H1 (cell line): ENCODE data around the gene TTC28. TPM values are rescaled to one million over a fixed set of nuclear protein-coding genes. Genes with fewer than 3 reads are reported as not detected.
"Not testable (repeated sequence)": the region's sequence is repeated elsewhere in the genome, so short reads cannot be mapped to it uniquely, and the experiment has no call there.

Experiments
- CTCF ChIA-PET: fragments of 300-600 bp; sonication (Branson Sonifier 250); formaldehyde crosslinking; loops from one replicate; lab custom pipeline; 2021; ENCODE audit not compliant: partially characterized antibody; lab: Charles Lee
- POLR2A ChIA-PET: fragments of 300-600 bp; sonication (Branson Sonifier 250); formaldehyde crosslinking; loops from one replicate; lab custom pipeline; 2021; ENCODE audit warnings: inconsistent platforms; ENCODE audit not compliant: partially characterized antibody; lab: Charles Lee
- DNase-seq, 2 experiments: peaks; one replicate each; pipeline versions ENCODE4 v3.0.0 to v3.0.0-alpha.2; 2010 to 2022; ENCODE audit warnings: low spot score in 2 of 2, low read depth in 1 of 2, mixed read lengths in 1 of 2
- FAIRE-seq: peaks from 2 replicates; lab custom pipeline; 2011; peaks lifted over from hg19 to GRCh38; lab: Jason Lieb, UNC
- H2AFZ ChIP-seq: 2 replicates; pipeline ENCODE4 v1.8.1; 2012; ENCODE audit warnings: low read length, inconsistent platforms
- H2AK5ac ChIP-seq: 2 replicates; pipeline ENCODE4 v1.6.1; 2013; ENCODE audit warnings: low read depth, low read length
- H2BK120ac ChIP-seq: replicated peaks from 2 replicates; pipeline ENCODE3; 2013; ENCODE audit warnings: low read depth, low read length, inconsistent platforms
- H2BK12ac ChIP-seq: 2 replicates; pipeline ENCODE4 v1.6.1; 2013; ENCODE audit warnings: low read depth, low read length
- H2BK15ac ChIP-seq: 2 replicates; pipeline ENCODE4 v1.6.1; 2013; ENCODE audit warnings: low read length
- H2BK20ac ChIP-seq: 2 replicates; pipeline ENCODE4 v1.6.1; 2013; ENCODE audit warnings: low read length
- H2BK5ac ChIP-seq: 2 replicates; pipeline ENCODE4 v1.6.1; 2013; ENCODE audit warnings: low read depth, low read length
- H3K14ac ChIP-seq: 2 replicates; pipeline ENCODE4 v1.6.1; 2013; ENCODE audit warnings: inconsistent platforms; ENCODE audit not compliant: insufficient read length
- H3K18ac ChIP-seq: 2 replicates; pipeline ENCODE4 v1.6.1; 2013; ENCODE audit warnings: low read length; ENCODE audit errors: extremely low read depth
- H3K23ac ChIP-seq: 2 replicates; pipeline ENCODE4 v1.6.1; 2013; ENCODE audit warnings: inconsistent platforms; ENCODE audit not compliant: insufficient read length
- H3K23me2 ChIP-seq: 2 replicates; pipeline ENCODE4 v1.6.1; 2013; ENCODE audit warnings: low read depth, low read length
- H3K27ac ChIP-seq: 2 replicates; pipeline ENCODE4 v1.6.1; 2011; ENCODE audit warnings: low read depth, low read length, inconsistent platforms
- H3K27me3 ChIP-seq, 4 experiments: replicated peaks in 1 of 4; 1 replicate in 1 of 4; 2 replicates in 3 of 4; pipeline versions ENCODE4 v1.6.1 to v1.8.1; 2011 to 2013; ENCODE audit warnings: low read length in 3 of 4, mild to moderate bottlenecking in 3 of 4, inconsistent platforms in 2 of 4, mixed read lengths in 2 of 4, moderate library complexity in 1 of 4; ENCODE audit not compliant: control insufficient read depth in 3 of 4, insufficient read depth in 3 of 4; ENCODE audit errors: extremely low read depth in 1 of 4
- H3K36me3 ChIP-seq, 4 experiments: 2 replicates each; pipeline versions ENCODE4 v1.6.1 to v1.8.1; 2011 to 2013; ENCODE audit warnings: mild to moderate bottlenecking in 4 of 4, low read length in 3 of 4, moderate library complexity in 2 of 4, control low read depth in 1 of 4, inconsistent platforms in 1 of 4; ENCODE audit not compliant: insufficient read depth in 4 of 4, control insufficient read depth in 2 of 4
- H3K4ac ChIP-seq: replicated peaks from 2 replicates; pipeline ENCODE3; 2013; ENCODE audit warnings: low read length, low read depth, mixed read lengths, inconsistent platforms; ENCODE audit not compliant: insufficient read length
- H3K4me1 ChIP-seq, 4 experiments: replicated peaks in 1 of 4; 1 replicate in 1 of 4; 2 replicates in 3 of 4; pipeline versions ENCODE4 v1.6.1 to v1.8.1; 2011 to 2013; ENCODE audit warnings: low read length in 3 of 4, inconsistent platforms in 2 of 4, mixed read lengths in 1 of 4; ENCODE audit not compliant: insufficient read depth in 4 of 4, control insufficient read depth in 3 of 4
- H3K4me2 ChIP-seq, 2 experiments: 2 replicates each; pipeline versions ENCODE4 v1.6.1 to v1.8.1; 2011 to 2013; ENCODE audit warnings: low read depth in 2 of 2, low read length in 2 of 2, control low read depth in 1 of 2, inconsistent platforms in 1 of 2, mild to moderate bottlenecking in 1 of 2; ENCODE audit not compliant: insufficient read depth in 1 of 2
- H3K4me3 ChIP-seq, 4 experiments: fragments of 200-600, 300-600 bp in 1 of 4; sonication (generic), shearing (Covaris generic), sonication (Bioruptor Twin) in 1 of 4; 2 replicates each; pipeline versions ENCODE4 v1.5.1 to v1.8.1; 2011 to 2016; ENCODE audit warnings: low read length in 4 of 4, low read depth in 3 of 4, control low read depth in 2 of 4, inconsistent platforms in 2 of 4, mild to moderate bottlenecking in 2 of 4, mixed read lengths in 1 of 4, moderate library complexity in 1 of 4; ENCODE audit not compliant: insufficient read depth in 2 of 4; ENCODE audit errors: extremely low read depth in 1 of 4
- H3K56ac ChIP-seq: replicated peaks from 2 replicates; pipeline ENCODE3; 2013; ENCODE audit warnings: low read depth, mild to moderate bottlenecking, mixed read lengths, low read length, inconsistent platforms; ENCODE audit not compliant: insufficient read length
- H3K79me1 ChIP-seq: 2 replicates; pipeline ENCODE4 v1.6.1; 2013; ENCODE audit warnings: low read depth, low read length, control low read depth
- H3K79me2 ChIP-seq, 2 experiments: 2 replicates each; pipeline versions ENCODE4 v1.6.1 to v1.8.1; 2012 to 2013; ENCODE audit warnings: low read length in 2 of 2, mild to moderate bottlenecking in 2 of 2, inconsistent platforms in 1 of 2; ENCODE audit not compliant: insufficient read depth in 2 of 2, control insufficient read depth in 1 of 2
- H3K9ac ChIP-seq, 4 experiments: replicated peaks in 1 of 4; 1 replicate in 1 of 4; 2 replicates in 3 of 4; pipeline versions ENCODE4 v1.6.1 to v1.8.1; 2011 to 2013; ENCODE audit warnings: low read depth in 3 of 4, low read length in 3 of 4, control low read depth in 2 of 4, mild to moderate bottlenecking in 2 of 4, moderate library complexity in 2 of 4, inconsistent platforms in 1 of 4; ENCODE audit errors: extremely low read depth in 1 of 4
- H3K9me3 ChIP-seq, 2 experiments: 2 replicates each; pipeline versions ENCODE4 v1.6.1 to v1.8.1; 2012 to 2013; ENCODE audit warnings: mild to moderate bottlenecking in 2 of 2, moderate library complexity in 2 of 2, control low read depth in 1 of 2, inconsistent platforms in 1 of 2, low read depth in 1 of 2, low read length in 1 of 2, mixed read lengths in 1 of 2; ENCODE audit not compliant: insufficient read depth in 2 of 2
- H4K20me1 ChIP-seq, 2 experiments: replicated peaks in 1 of 2; 2 replicates each; pipeline versions ENCODE3 to v1.8.1; 2011 to 2013; ENCODE audit warnings: inconsistent platforms in 2 of 2, low read length in 2 of 2, mild to moderate bottlenecking in 1 of 2; ENCODE audit not compliant: insufficient read depth in 2 of 2, control insufficient read depth in 1 of 2
- H4K5ac ChIP-seq: 2 replicates; pipeline ENCODE4 v1.6.1; 2013; ENCODE audit warnings: low read length, low read depth, mixed read lengths, inconsistent platforms; ENCODE audit not compliant: insufficient read length
- H4K8ac ChIP-seq: 2 replicates; pipeline ENCODE4 v1.8.0; 2013; ENCODE audit warnings: mild to moderate bottlenecking, moderate library complexity, low read length, inconsistent platforms; ENCODE audit not compliant: insufficient read depth; ENCODE audit errors: extremely low read depth
- H4K91ac ChIP-seq: replicated peaks from 2 replicates; pipeline ENCODE3; 2013; ENCODE audit warnings: low read length, mixed read lengths, inconsistent platforms; ENCODE audit not compliant: insufficient read length
- FOSL1 ChIP-seq: IDR thresholded peaks from 2 replicates; pipeline ENCODE4 v1.6.1; 2011; ENCODE audit warnings: mild to moderate bottlenecking, low read depth, low read length, moderate library complexity; ENCODE audit not compliant: insufficient read depth
- SP2 ChIP-seq: IDR thresholded peaks from 2 replicates; pipeline ENCODE4 v1.6.1; 2012; ENCODE audit warnings: mild to moderate bottlenecking, low read length, inconsistent platforms
- WGBS, 2 experiments: shearing (Covaris generic) in 1 of 2; methylation state at CpG; one replicate each; pipeline versions ENCODE4 v1.1.6 to v1.1.7; 2013 to 2015; ENCODE audit warnings: low lambda C conversion rate in 2 of 2, mixed read lengths in 2 of 2, inconsistent platforms in 1 of 2, low coverage in 1 of 2, missing lambda C conversion rate in 1 of 2; ENCODE audit not compliant: insufficient replicate concordance in 2 of 2, insufficient coverage in 1 of 2, insufficient read length in 1 of 2; ENCODE audit errors: extremely low coverage in 1 of 2, missing lambda C conversion rate in 1 of 2; 5-methylcytosine and 5-hydroxymethylcytosine counted together
- polyA plus RNA-seq, 7 experiments: library from polyadenylated mRNA; depleted of rRNA in 3 of 7; stranded (reverse) in 5 of 7; unstranded in 2 of 7; fragments of >200 nt in 5 of 7; fragments of 200-250 nt in 2 of 7; gene quantifications; 1 replicate in 5 of 7; 2 replicates in 1 of 7; 4 replicates in 1 of 7; pipeline versions ENCODE4 v1.2.1 to v1.2.3, GENCODE V29; 2011 to 2013; ENCODE audit warnings: missing spikeins in 2 of 7, mixed read lengths in 2 of 7
- total RNA-seq: library from RNA; stranded (reverse); fragmentation: NEBNext Ultra II Directional; extraction: Animal tissue kit (Norgen Biotek cat#: 25700); gene quantifications from 2 replicates; pipeline ENCODE4 v1.2.1, GENCODE V29; 2021

TTC28 gene
- total and polyA plus RNA-seq, 2 of the 8 experiments (the other 6 are each of a cell fraction or from before 2014, with no cell fraction given), result 2.6 to 12.6 TPM

- no peak for DNase-seq
- POLR2A ChIA-PET, result interaction anchor here (0.7 kb wide), 1 partner anchor 9 kb away, joined by 3 read pairs; no protein-coding TSS in a partner anchor
- no peak overlapping the region for H3K27ac ChIP-seq
Measured at GRCh38 chr22:28514321-28514821, 165.3 kb downstream of the TTC28 start.

DNA sequence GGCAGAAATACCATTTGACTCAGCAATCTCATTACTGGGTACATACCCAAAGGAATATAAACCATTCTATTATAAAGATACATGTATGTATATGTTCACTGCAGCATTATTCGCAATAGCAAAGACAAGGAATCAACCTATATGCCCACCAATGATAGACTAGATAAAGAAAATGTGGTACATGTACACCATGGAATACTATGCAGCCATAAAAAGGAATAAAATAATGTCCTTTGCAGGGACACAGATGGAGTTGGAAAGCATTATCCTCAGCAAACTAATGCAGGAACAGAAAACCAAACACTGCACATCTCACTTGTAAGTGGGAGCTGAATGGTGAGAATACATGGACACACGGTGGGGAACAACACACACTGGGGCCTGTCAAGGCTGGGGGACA lies 167.3 kb downstream of the TTC28 start:
- H2BK120ac ChIP-seq, H3K9ac ChIP-seq, H2BK5ac ChIP-seq, H3K4ac ChIP-seq, FAIRE-seq, H3K14ac ChIP-seq, H2AFZ ChIP-seq, H3K27me3 ChIP-seq, H3K23ac ChIP-seq, H2AK5ac ChIP-seq, H3K56ac ChIP-seq, H3K9me3 ChIP-seq, H3K79me2 ChIP-seq, H3K36me3 ChIP-seq, H4K20me1 ChIP-seq, H2BK12ac ChIP-seq, POLR2A ChIA-PET, DNase-seq, H4K91ac ChIP-seq, CTCF ChIA-PET, H3K4me3 ChIP-seq, H4K5ac ChIP-seq, H4K8ac ChIP-seq, H2BK15ac ChIP-seq, H3K23me2 ChIP-seq, H3K27ac ChIP-seq, H3K79me1 ChIP-seq, H2BK20ac ChIP-seq, H3K18ac ChIP-seq, H3K4me2 ChIP-seq, H3K4me1 ChIP-seq: not testable (repeated sequence)
- 98% methylated on average over 2 of the region's 2 CpGs; no CpG with 5 or more reads in 1 of the 2 experiments for WGBS, 2 experiments

More at GRCh38 chr22:28514321-28514821, 165.3 kb downstream of the TTC28 start:
- peaks cover 0 to 2% of the 10 kb centered on the region in 2 experiments for H4K20me1 ChIP-seq
- H4K91ac ChIP-seq, result no peak overlapping the region
- no peak overlapping the region for H3K18ac ChIP-seq
- H3K14ac ChIP-seq, result no peak overlapping the region
- no peak for FAIRE-seq
- no peaks in the 10 kb centered on the region for H3K27me3 ChIP-seq
- no peak overlapping the region for H3K4me3 ChIP-seq
- H3K4me2 ChIP-seq, result no peak overlapping the region
- H2BK120ac ChIP-seq, result no peak overlapping the region
- H2BK15ac ChIP-seq, result no peak overlapping the region
- H2BK20ac ChIP-seq, result no peak overlapping the region
- CTCF ChIA-PET, result interaction anchor here (0.6 to 0.9 kb wide), 2 partner anchors 157 to 438 kb away, joined by 3 read pairs; no protein-coding TSS in a partner anchor
- H3K4ac ChIP-seq, result no peak overlapping the region
- WGBS, 2 experiments, result 65% methylated on average over 3 of the region's 3 CpGs; no CpG with 5 or more reads in 1 of the 2 experiments
- H3K4me1 ChIP-seq, result no peaks in the 10 kb centered on the region
- H4K8ac ChIP-seq, result no peak overlapping the region
- no peak overlapping the region for H3K23ac ChIP-seq
- H2BK5ac ChIP-seq, result no peak overlapping the region
- TF ChIP-seq SP2, result no peak
- TF ChIP-seq FOSL1, result no peak
- TF ChIP-seq, all 59 proteins: peak for 0
- Histone ChIP-seq H3K56ac (no peak overlapping the region), H4K5ac (no peak overlapping the region), H3K9me3 (no peaks in the 10 kb centered on the region), H2AFZ (no peak overlapping the region), H3K23me2 (no peaks in the 10 kb centered on the region), H2AK5ac (no peak overlapping the region), H3K79me2 (no peaks in the 10 kb centered on the region), H3K9ac (no peak overlapping the region), H3K36me3 (no peaks in the 10 kb centered on the region), H2BK12ac (no peak overlapping the region), H3K79me1 (no peaks in the 10 kb centered on the region; the same call in 1 of the 2 replicates)
